Breast epithelium (tissue), 3 donors: Measurements from ENCODE around the gene SLC1A3.
"Not testable (repeated sequence)": the region's sequence is repeated elsewhere in the genome, so short reads cannot be mapped to it uniquely, and the experiment has no call there.

Experiments
- POLR2A ChIP-seq: fragments of 450-650 bp; IDR thresholded peaks from one replicate; pipeline ENCODE4 v1.6.1; 2016; ENCODE audit warnings: antibody characterized with exemption, mild to moderate bottlenecking, moderate library complexity
- POLR2AphosphoS5 ChIP-seq, 3 donors: sonication (generic); formaldehyde crosslinking; IDR thresholded peaks; one replicate each; pipeline ENCODE4 v1.6.1; 2017; ENCODE audit warnings: antibody characterized with exemption in 3 of 3
- TF ChIP-seq, protein P1 (sequence below), 3 donors: fragments of 450-650 bp; IDR thresholded peaks; one replicate each; pipeline ENCODE4 v1.5.1; 2016 to 2017; ENCODE audit warnings: antibody characterized with exemption in 3 of 3, mild to moderate bottlenecking in 3 of 3, moderate library complexity in 3 of 3

- TF ChIP-seq, protein P1, sequence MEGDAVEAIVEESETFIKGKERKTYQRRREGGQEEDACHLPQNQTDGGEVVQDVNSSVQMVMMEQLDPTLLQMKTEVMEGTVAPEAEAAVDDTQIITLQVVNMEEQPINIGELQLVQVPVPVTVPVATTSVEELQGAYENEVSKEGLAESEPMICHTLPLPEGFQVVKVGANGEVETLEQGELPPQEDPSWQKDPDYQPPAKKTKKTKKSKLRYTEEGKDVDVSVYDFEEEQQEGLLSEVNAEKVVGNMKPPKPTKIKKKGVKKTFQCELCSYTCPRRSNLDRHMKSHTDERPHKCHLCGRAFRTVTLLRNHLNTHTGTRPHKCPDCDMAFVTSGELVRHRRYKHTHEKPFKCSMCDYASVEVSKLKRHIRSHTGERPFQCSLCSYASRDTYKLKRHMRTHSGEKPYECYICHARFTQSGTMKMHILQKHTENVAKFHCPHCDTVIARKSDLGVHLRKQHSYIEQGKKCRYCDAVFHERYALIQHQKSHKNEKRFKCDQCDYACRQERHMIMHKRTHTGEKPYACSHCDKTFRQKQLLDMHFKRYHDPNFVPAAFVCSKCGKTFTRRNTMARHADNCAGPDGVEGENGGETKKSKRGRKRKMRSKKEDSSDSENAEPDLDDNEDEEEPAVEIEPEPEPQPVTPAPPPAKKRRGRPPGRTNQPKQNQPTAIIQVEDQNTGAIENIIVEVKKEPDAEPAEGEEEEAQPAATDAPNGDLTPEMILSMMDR (IDR thresholded peaks at IDR 0.05) = not testable (repeated sequence)
- not testable (repeated sequence) for TF ChIP-seq POLR2A; POLR2AphosphoS5 (IDR thresholded peaks at IDR 0.05)
Observed at GRCh38 chr5:36589735-36590134, 16.7 kb upstream of the SLC1A3 start.
